ENCODE data around the gene SHQ1. TPM values are rescaled to one million over a fixed set of nuclear protein-coding genes. Genes with fewer than 3 reads are reported as not detected.
A peak's percentile ranks its signal among the peaks of the same experiment; 100 is the strongest.
"Not testable (repeated sequence)": the region's sequence is repeated elsewhere in the genome, so short reads cannot be mapped to it uniquely, and the experiment has no call there.

SHQ1 gene
- total and polyA plus RNA-seq, 4 donors, result 7.3 to 25.0 (median 16.0) TPM

DNA sequence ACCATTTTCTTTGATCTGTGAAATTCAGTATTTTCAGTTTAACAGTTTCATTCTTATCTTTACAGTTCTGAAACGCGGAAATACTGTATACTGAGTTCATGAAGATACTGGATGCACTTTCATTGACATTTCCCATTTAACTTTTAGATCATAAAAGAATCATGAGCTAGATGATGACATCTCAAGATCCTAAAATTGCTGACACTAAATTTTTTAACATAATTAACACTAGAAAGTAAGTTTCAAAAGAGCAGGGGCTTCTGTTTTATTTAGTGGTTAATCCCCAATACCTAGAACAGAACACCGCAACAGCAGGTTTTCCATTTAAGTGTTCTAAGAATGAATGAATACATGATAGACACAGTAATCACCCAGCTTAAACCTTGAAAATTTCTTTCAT lies 54.2 kb downstream of the SHQ1 start:
- H3K36me3 ChIP-seq (ENCODE audit: control insufficient read depth in 4 of 4, insufficient read depth in 4 of 4, low read length in 4 of 4), result peaks cover 0 to 4% (median 2%) of the 10 kb centered on the region in 4 donors
- H3K9ac ChIP-seq (ENCODE audit: insufficient read depth in 1 of 2, low read length in 2 of 2), result no peak overlapping the region
- TF ChIP-seq, protein P1, sequence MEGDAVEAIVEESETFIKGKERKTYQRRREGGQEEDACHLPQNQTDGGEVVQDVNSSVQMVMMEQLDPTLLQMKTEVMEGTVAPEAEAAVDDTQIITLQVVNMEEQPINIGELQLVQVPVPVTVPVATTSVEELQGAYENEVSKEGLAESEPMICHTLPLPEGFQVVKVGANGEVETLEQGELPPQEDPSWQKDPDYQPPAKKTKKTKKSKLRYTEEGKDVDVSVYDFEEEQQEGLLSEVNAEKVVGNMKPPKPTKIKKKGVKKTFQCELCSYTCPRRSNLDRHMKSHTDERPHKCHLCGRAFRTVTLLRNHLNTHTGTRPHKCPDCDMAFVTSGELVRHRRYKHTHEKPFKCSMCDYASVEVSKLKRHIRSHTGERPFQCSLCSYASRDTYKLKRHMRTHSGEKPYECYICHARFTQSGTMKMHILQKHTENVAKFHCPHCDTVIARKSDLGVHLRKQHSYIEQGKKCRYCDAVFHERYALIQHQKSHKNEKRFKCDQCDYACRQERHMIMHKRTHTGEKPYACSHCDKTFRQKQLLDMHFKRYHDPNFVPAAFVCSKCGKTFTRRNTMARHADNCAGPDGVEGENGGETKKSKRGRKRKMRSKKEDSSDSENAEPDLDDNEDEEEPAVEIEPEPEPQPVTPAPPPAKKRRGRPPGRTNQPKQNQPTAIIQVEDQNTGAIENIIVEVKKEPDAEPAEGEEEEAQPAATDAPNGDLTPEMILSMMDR (IDR thresholded peaks at IDR 0.05; ENCODE audit: control extremely low read depth, extremely low read depth), result no peak
- no peaks in the 10 kb centered on the region for H3K9me3 ChIP-seq (ENCODE audit: control insufficient read depth in 4 of 4, insufficient read depth in 3 of 4, low read length in 3 of 4)
- WGBS, 2 donors, result 98% methylated on average over 3 of the region's 3 CpGs
- H3K4me1 ChIP-seq (ENCODE audit: control insufficient read depth in 5 of 5, insufficient read depth in 5 of 5, low read length in 5 of 5), result peaks cover 0 to 13% (median 6%) of the 10 kb centered on the region in 5 donors
- ATAC-seq (ENCODE audit: insufficient read depth, low FRiP score) (no peak), DNase-seq (no peak)
- H3K4me3 ChIP-seq, result no peak overlapping the region
- no peaks in the 10 kb centered on the region for H3K27me3 ChIP-seq (ENCODE audit: control insufficient read depth in 3 of 3, insufficient read depth in 3 of 3, low read length in 2 of 3)
- H3K27ac ChIP-seq (ENCODE audit: low read depth in 1 of 2, low read length in 1 of 2), result no peak overlapping the region

DNA sequence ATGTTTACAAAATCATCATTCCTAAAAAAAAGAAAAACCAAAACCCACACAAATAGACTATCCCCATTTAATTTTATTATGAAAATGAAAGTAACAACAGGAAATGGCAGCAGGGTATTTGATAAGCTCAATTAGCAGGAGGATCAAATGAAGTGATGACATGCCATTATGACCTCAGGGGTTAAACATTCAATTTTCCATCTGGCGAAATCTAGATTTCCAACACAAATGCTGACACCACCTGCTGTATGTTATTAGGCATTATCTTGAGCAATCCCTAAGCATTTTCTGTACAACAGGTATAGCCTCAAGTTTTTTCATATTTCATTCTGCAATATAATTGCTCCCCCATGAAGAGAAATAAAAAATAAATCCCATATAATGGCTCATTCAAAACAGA lies 57.1 kb downstream of the SHQ1 start:
- ATAC-seq (ENCODE audit: insufficient read depth, low FRiP score) (no peak), DNase-seq (peak in 2 of 3 donors; percentile 72 to 77)
- TF ChIP-seq, protein P1 (IDR thresholded peaks at IDR 0.05; ENCODE audit: control extremely low read depth, extremely low read depth), result no peak
- H3K27me3 ChIP-seq (ENCODE audit: control insufficient read depth in 3 of 3, insufficient read depth in 3 of 3, low read length in 2 of 3), result no peaks in the 10 kb centered on the region
- peaks cover 0 to 4% (median 2%) of the 10 kb centered on the region in 4 donors for H3K36me3 ChIP-seq (ENCODE audit: control insufficient read depth in 4 of 4, insufficient read depth in 4 of 4, low read length in 4 of 4)
- no peak overlapping the region for H3K27ac ChIP-seq (ENCODE audit: low read depth in 1 of 2, low read length in 1 of 2)
- 71 to 90% methylated on average over 1 of the region's 1 CpG for WGBS, 2 donors
- no peak overlapping the region for H3K9ac ChIP-seq (ENCODE audit: insufficient read depth in 1 of 2, low read length in 2 of 2)
- peaks cover 0 to 2% (median 0%) of the 10 kb centered on the region in 5 donors for H3K4me1 ChIP-seq (ENCODE audit: control insufficient read depth in 5 of 5, insufficient read depth in 5 of 5, low read length in 5 of 5)
- H3K4me3 ChIP-seq, result no peak overlapping the region
- H3K9me3 ChIP-seq (ENCODE audit: control insufficient read depth in 4 of 4, insufficient read depth in 3 of 4, low read length in 3 of 4), result no peaks in the 10 kb centered on the region

DNA sequence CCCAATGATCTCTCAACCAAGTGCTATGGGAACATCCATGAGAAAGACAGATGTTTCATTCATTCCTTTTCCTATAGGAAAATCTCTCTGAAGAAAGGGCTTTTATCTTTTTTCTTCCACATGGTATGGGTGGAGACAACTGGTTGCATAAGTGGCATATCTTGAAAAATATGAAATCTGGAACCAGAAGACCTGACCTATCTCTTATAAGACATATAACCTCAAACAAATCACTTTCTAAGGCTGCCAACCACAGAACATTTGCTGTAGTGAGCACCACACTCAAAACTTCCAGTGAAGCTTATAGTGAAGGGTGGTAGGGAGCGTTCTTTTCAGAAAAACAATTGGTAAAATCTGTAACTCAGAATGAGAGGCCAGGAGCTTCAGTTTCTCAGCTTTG lies 58.5 kb downstream of the SHQ1 start:
- DNase-seq (no peak), ATAC-seq (ENCODE audit: insufficient read depth, low FRiP score) (no peak)
- Histone ChIP-seq H3K4me3 (no peak overlapping the region), H3K9me3 (ENCODE audit: control insufficient read depth in 4 of 4, insufficient read depth in 3 of 4, low read length in 3 of 4) (no peaks in the 10 kb centered on the region), H3K27me3 (ENCODE audit: control insufficient read depth in 3 of 3, insufficient read depth in 3 of 3, low read length in 2 of 3) (no peaks in the 10 kb centered on the region), H3K4me1 (ENCODE audit: control insufficient read depth in 5 of 5, insufficient read depth in 5 of 5, low read length in 5 of 5) (peaks cover 0 to 2% (median 0%) of the 10 kb centered on the region in 5 donors), H3K36me3 (ENCODE audit: control insufficient read depth in 4 of 4, insufficient read depth in 4 of 4, low read length in 4 of 4) (peaks cover 3 to 7% (median 4%) of the 10 kb centered on the region in 4 donors), H3K27ac (ENCODE audit: low read depth in 1 of 2, low read length in 1 of 2) (no peak overlapping the region), H3K9ac (ENCODE audit: insufficient read depth in 1 of 2, low read length in 2 of 2) (no peak overlapping the region)
- 98% methylated on average over 1 of the region's 1 CpG for WGBS, 2 donors
- TF ChIP-seq, protein P1 (IDR thresholded peaks at IDR 0.05; ENCODE audit: control extremely low read depth, extremely low read depth), result no peak

DNA sequence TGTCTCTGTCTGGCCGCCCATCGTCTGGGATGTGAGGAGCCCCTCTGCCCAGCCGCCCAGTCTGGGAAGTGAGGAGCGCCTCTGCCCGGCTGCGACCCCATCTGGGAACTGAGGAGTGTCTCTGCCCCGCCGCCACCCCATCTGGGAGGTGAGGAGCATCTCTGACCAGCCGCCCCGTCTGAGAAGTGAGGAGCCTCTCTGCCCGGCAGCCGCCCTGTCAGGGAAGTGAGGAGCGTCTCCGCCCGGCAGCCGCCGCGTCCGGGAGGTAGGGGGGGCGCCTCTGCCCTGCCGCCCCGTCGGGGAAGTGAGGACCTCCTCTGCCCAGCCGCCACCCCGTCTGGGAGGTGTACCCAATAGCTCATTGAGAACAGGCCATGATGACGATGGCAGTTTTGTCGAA lies 60.0 kb downstream of the SHQ1 start:
- not testable (repeated sequence) for H3K27me3 ChIP-seq (ENCODE audit: control insufficient read depth in 3 of 3, insufficient read depth in 3 of 3, low read length in 2 of 3); H3K4me1 ChIP-seq (ENCODE audit: control insufficient read depth in 5 of 5, insufficient read depth in 5 of 5, low read length in 5 of 5); H3K4me3 ChIP-seq; H3K27ac ChIP-seq (ENCODE audit: low read depth in 1 of 2, low read length in 1 of 2); H3K9ac ChIP-seq (ENCODE audit: insufficient read depth in 1 of 2, low read length in 2 of 2); H3K9me3 ChIP-seq (ENCODE audit: control insufficient read depth in 4 of 4, insufficient read depth in 3 of 4, low read length in 3 of 4); DNase-seq; ATAC-seq (ENCODE audit: insufficient read depth, low FRiP score)
- H3K36me3 ChIP-seq (ENCODE audit: control insufficient read depth in 4 of 4, insufficient read depth in 4 of 4, low read length in 4 of 4), result peaks cover 2 to 11% (median 5%) of the 10 kb centered on the region in 4 donors
- 97 to 98% methylated on average over 27 of the region's 27 CpGs for WGBS, 2 donors
